Measurements from ENCODE around the gene PDE1A. TPM values are rescaled to one million over a fixed set of nuclear protein-coding genes. Genes with fewer than 3 reads are reported as not detected.
"Not testable (repeated sequence)": the region's sequence is repeated elsewhere in the genome, so short reads cannot be mapped to it uniquely, and the experiment has no call there.

PDE1A gene
- total RNA-seq, 1 donor from 2014 or later = not detected

DNA sequence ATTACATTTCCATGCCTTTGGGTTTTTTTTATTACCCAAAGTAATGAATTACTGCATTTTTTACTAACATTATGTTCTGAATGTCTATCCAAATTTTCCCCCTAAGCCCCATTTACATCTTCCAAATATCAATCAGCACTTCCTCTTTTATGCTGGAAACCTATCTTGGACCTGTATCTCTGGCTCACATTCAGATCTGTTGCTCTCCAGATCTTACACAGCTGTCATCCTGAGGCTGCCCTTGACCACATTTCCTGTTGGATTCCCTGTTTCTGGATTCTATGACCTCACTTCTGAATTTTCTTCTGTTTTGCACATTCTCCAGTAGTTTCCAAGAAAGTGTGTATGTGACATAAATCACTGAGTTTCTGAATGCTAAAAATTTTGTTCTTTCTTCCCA lies 146.7 kb downstream of the PDE1A start:
- H3K4me1 Mint-ChIP-seq (ENCODE audit: low read depth) = no peaks in the 10 kb centered on the region
- H3K27ac Mint-ChIP-seq = no peak overlapping the region
- no peaks in the 10 kb centered on the region for H3K36me3 Mint-ChIP-seq (ENCODE audit: low read depth)
- intact Hi-C loops (cut with micrococcal nuclease) = no loop called here
- H3K4me3 Mint-ChIP-seq = no peak overlapping the region
- H3K9me3 Mint-ChIP-seq = peaks cover 18% of the 10 kb centered on the region
- no peak for DNase-seq (ENCODE audit: low spot score)
- no peaks in the 10 kb centered on the region for H3K27me3 Mint-ChIP-seq (ENCODE audit: insufficient read depth)

DNA sequence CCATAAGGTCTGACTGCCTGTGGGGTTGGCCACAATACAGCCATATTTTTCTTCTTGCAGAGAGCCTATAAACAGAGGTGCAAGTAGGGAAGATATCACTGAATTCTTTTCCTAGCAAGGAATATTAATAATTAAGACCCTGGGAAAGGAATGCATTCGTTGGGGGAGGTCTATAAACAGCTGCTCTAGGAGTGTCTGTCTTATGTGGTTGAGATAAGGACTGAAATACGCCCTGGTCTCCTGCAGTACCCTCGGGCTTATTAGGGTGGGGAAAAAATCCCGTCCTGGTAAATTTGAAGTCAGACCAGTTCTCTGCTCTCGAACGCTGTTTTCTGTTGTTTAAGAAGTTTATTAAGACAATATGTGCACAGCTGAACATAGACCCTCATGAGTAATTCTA lies 150.2 kb downstream of the PDE1A start:
- DNase-seq (ENCODE audit: low spot score); intact Hi-C loops (cut with micrococcal nuclease); H3K36me3 Mint-ChIP-seq (ENCODE audit: low read depth); H3K4me3 Mint-ChIP-seq; H3K27me3 Mint-ChIP-seq (ENCODE audit: insufficient read depth); H3K4me1 Mint-ChIP-seq (ENCODE audit: low read depth); H3K27ac Mint-ChIP-seq: not testable (repeated sequence)
- H3K9me3 Mint-ChIP-seq = peaks cover 24% of the 10 kb centered on the region

DNA sequence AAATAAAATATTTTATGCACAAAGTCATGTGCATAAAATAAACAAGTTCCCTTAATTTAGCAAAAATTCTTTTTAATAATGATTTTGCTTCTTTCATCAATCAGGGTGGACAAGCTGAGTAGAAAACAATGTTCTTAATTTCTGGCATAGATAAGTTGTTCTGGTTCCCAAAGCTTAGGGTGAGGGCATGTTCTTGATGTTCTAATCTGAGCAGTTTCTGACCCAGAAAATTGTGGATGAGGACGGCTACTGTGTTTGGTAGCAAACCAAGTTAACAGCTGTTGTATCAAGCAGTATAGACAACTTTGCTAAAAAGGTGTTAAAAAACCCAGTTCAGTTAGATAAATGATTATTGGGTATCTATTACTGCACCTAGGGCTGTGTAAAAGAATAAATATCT lies 158.9 kb downstream of the PDE1A start:
- intact Hi-C loops (cut with micrococcal nuclease) = no loop called here
- Mint-ChIP-seq H3K4me1 (ENCODE audit: low read depth) (no peaks in the 10 kb centered on the region), H3K27ac (no peak overlapping the region), H3K36me3 (ENCODE audit: low read depth) (no peaks in the 10 kb centered on the region), H3K4me3 (no peak overlapping the region), H3K27me3 (ENCODE audit: insufficient read depth) (no peaks in the 10 kb centered on the region), H3K9me3 (no peaks in the 10 kb centered on the region)
- no peak for DNase-seq (ENCODE audit: low spot score)

DNA sequence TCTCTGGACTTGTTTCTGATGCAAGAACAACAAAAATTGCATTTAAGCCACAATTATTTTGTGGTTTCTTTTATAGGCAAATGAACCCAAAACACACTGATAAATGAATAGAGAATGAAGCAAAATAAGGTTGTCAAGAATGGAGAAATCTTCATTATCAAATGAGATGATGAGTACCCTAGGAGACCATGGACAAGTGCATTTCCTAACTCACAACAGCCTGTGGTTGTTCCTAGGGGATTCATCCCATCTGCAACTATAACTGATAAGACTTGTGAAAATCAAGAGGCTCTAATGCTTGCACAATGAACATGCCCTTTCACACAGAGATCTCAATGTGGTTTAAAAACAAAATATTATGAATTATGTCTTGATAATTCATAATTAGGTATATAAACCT lies 159.9 kb downstream of the PDE1A start:
- Mint-ChIP-seq H3K9me3 (no peaks in the 10 kb centered on the region), H3K27ac (no peak overlapping the region), H3K36me3 (ENCODE audit: low read depth) (no peaks in the 10 kb centered on the region), H3K4me3 (no peak overlapping the region), H3K4me1 (ENCODE audit: low read depth) (no peaks in the 10 kb centered on the region), H3K27me3 (ENCODE audit: insufficient read depth) (no peaks in the 10 kb centered on the region)
- intact Hi-C loops (cut with micrococcal nuclease) = no loop called here
- DNase-seq (ENCODE audit: low spot score) = no peak

DNA sequence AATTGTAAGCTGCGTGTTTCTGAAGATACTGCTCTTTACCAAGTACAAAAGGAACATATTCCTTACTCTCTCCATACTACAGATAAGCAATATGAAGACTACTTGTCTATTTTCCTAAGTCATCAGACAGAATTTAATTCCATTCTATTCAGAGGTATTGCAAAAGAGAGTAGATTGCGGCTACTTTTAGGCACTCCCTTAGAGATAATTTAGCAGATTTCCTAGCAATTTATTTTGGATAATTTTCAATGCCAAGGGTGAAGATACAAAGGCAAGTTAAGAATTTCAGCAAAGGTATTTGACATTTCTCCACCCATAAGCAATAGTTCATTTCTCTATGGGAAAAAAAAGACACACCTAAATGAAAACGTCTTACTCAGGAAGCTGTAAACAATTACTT lies 161.1 kb downstream of the PDE1A start:
- Mint-ChIP-seq H3K4me3 (no peak overlapping the region), H3K27me3 (ENCODE audit: insufficient read depth) (no peaks in the 10 kb centered on the region), H3K27ac (no peak overlapping the region), H3K36me3 (ENCODE audit: low read depth) (no peaks in the 10 kb centered on the region), H3K9me3 (no peaks in the 10 kb centered on the region), H3K4me1 (ENCODE audit: low read depth) (no peaks in the 10 kb centered on the region)
- intact Hi-C loops (cut with micrococcal nuclease) = no loop called here
- no peak for DNase-seq (ENCODE audit: low spot score)

DNA sequence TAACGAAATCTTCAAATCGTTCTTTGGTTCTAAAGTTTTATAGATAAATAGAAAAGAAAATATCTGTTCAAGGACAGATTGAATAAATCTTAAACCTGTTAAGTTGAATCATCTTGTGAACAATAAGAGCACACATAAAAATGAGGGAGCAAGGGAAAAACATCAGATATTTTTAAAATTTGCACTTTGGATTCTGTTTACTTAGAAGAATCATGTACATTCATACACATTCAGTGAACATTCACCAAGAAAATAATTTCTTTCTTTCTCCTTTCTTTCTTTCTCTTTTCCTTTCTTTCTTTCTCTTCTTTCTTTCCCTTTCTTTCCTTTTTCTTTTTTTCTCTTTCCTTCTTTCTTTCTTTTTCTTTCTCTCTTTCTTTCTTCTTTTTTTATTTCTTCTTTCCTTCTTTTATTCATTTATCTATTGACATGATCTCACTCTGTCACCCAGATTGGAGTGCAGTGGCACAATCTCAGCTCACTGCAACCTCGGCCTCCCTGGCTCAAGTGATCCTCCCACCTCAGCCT lies 164.9 kb downstream of the PDE1A start:
- no peak overlapping the region for H3K27ac Mint-ChIP-seq

DNA sequence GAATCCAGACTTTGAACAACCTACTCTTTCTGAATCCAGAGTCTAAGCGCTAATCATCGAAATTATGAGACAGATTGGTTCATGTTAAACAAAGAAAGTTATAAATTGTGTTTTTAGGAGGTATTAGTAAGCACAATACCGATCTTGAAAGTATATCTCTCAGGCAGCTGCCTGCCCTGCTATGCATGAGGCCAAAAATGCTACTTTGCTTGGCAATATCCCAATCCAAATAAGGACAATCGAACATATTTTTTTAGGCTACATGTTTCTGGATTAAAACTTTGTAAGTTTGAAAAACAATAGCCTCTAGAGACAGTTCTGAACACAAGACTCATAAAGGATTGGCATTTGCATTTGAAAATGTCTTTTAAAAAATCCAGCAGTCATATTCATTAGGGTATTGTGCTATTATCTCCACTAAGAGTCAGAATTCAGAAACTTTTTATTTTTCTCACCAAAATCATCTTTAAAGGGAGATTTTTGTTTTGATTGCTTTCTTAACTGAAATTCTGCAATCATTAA lies 167.1 kb downstream of the PDE1A start:
- no peak for DNase-seq (ENCODE audit: low spot score)
- Mint-ChIP-seq H3K36me3 (ENCODE audit: low read depth) (no peaks in the 10 kb centered on the region), H3K4me1 (ENCODE audit: low read depth) (no peaks in the 10 kb centered on the region), H3K9me3 (no peaks in the 10 kb centered on the region), H3K27me3 (ENCODE audit: insufficient read depth) (no peaks in the 10 kb centered on the region), H3K4me3 (no peak overlapping the region), H3K27ac (no peak overlapping the region)
- intact Hi-C loops (cut with micrococcal nuclease) = no loop called here

More for the DNA sequence above, 164.9 kb downstream of the PDE1A start:
- no peaks in the 10 kb centered on the region for H3K4me1 Mint-ChIP-seq (ENCODE audit: low read depth)
- no peak overlapping the region for H3K4me3 Mint-ChIP-seq
- no peaks in the 10 kb centered on the region for H3K27me3 Mint-ChIP-seq (ENCODE audit: insufficient read depth)
- intact Hi-C loops (cut with micrococcal nuclease) = no loop called here
- no peak for DNase-seq (ENCODE audit: low spot score)
- no peaks in the 10 kb centered on the region for H3K9me3 Mint-ChIP-seq
- no peaks in the 10 kb centered on the region for H3K36me3 Mint-ChIP-seq (ENCODE audit: low read depth)

DNA sequence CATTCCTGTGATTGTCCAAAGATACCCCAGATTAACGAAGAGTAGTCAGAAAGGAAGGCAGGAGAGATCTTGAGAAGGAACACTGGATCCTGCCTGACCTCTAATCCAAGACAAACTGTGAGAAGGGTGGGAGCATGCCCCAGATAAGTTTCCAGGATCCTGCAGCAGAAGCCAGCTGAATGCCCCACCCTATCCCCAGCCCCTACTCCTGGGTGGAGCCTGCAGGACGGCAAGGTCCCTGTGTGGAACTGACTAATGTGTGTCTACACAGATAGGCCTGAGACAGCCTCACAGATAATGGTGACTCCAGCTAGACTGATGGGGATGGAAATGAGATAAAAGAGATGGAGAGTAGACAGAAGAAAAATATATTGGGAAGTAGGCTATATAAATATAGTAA lies 174.3 kb downstream of the PDE1A start:
- no peaks in the 10 kb centered on the region for H3K27me3 Mint-ChIP-seq (ENCODE audit: insufficient read depth)
- H3K9me3 Mint-ChIP-seq = no peaks in the 10 kb centered on the region
- H3K36me3 Mint-ChIP-seq (ENCODE audit: low read depth) = no peaks in the 10 kb centered on the region
- no peak overlapping the region for H3K4me3 Mint-ChIP-seq
- no peak overlapping the region for H3K27ac Mint-ChIP-seq
- no peak for DNase-seq (ENCODE audit: low spot score)
- intact Hi-C loops (cut with micrococcal nuclease) = no loop called here
- no peaks in the 10 kb centered on the region for H3K4me1 Mint-ChIP-seq (ENCODE audit: low read depth)

DNA sequence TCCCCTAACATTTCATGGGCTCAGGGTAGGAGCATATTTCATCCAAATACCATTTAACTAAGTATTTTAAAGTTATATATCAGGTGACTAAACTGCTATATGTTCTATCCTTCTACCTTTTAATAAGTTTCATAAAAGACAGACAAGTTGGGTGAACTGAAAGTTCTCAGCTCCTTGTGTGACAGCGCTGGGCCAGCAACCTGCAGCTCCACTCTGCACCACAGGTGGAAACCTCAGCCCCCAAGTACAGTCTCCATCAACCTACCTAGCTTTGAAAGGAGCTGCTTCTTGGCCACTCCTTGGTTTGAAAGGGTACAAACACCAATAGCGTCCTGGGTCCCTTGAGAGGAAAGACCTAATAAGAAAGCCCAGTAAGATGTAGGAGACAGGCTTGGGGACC lies 177.9 kb downstream of the PDE1A start:
- Mint-ChIP-seq H3K4me1 (ENCODE audit: low read depth) (no peaks in the 10 kb centered on the region), H3K27me3 (ENCODE audit: insufficient read depth) (no peaks in the 10 kb centered on the region), H3K36me3 (ENCODE audit: low read depth) (no peaks in the 10 kb centered on the region), H3K4me3 (no peak overlapping the region), H3K9me3 (no peaks in the 10 kb centered on the region), H3K27ac (no peak overlapping the region)
- no peak for DNase-seq (ENCODE audit: low spot score)
- intact Hi-C loops (cut with micrococcal nuclease) = no loop called here

DNA sequence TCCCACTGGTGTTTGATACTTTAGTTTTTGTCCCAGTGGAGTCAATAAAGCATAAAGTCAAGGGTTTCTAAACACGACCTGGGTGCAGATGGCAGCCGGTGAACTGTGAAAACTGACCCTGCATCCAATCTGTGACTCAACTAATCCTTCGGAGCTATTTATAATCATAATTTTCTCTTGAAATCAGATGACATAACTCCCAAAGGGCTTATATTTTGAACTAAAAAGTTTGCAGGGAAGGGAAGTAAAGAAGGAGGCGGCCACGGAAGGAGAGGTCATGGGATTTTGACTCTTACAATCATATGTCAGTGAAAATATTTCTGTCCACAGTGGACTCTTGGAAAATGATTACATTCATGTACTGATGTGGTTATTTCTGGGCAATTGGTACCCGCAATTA lies 178.5 kb downstream of the PDE1A start:
- H3K4me1 Mint-ChIP-seq (ENCODE audit: low read depth) = no peaks in the 10 kb centered on the region
- intact Hi-C loops (cut with micrococcal nuclease) = no loop called here
- no peak overlapping the region for H3K4me3 Mint-ChIP-seq
- H3K27me3 Mint-ChIP-seq (ENCODE audit: insufficient read depth) = no peaks in the 10 kb centered on the region
- no peaks in the 10 kb centered on the region for H3K9me3 Mint-ChIP-seq
- H3K27ac Mint-ChIP-seq = no peak overlapping the region
- no peak for DNase-seq (ENCODE audit: low spot score)
- H3K36me3 Mint-ChIP-seq (ENCODE audit: low read depth) = no peaks in the 10 kb centered on the region

DNA sequence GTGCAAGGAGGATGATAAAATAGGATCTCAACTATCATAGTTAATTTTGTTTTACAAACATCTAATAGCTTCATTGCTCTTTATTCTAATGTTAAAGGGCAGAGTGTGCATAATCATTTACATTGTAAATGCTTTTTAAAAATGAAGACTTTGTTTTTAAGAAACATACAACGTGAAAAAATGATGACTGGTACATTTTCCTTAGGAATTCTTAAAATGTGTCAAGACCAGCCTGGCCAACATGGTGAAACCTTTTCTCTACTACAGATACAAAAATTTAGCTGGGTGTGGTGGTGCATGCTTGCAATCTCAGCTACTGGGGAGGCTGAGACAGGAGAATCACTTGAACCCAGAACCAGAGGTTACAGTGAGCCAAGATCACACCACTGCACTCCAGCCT lies 179.0 kb downstream of the PDE1A start:
- no peak for DNase-seq (ENCODE audit: low spot score)
- H3K36me3 Mint-ChIP-seq (ENCODE audit: low read depth) = no peaks in the 10 kb centered on the region
- H3K4me1 Mint-ChIP-seq (ENCODE audit: low read depth) = no peaks in the 10 kb centered on the region
- no peak overlapping the region for H3K27ac Mint-ChIP-seq
- no peaks in the 10 kb centered on the region for H3K27me3 Mint-ChIP-seq (ENCODE audit: insufficient read depth)
- intact Hi-C loops (cut with micrococcal nuclease) = no loop called here
- no peak overlapping the region for H3K4me3 Mint-ChIP-seq
- no peaks in the 10 kb centered on the region for H3K9me3 Mint-ChIP-seq

DNA sequence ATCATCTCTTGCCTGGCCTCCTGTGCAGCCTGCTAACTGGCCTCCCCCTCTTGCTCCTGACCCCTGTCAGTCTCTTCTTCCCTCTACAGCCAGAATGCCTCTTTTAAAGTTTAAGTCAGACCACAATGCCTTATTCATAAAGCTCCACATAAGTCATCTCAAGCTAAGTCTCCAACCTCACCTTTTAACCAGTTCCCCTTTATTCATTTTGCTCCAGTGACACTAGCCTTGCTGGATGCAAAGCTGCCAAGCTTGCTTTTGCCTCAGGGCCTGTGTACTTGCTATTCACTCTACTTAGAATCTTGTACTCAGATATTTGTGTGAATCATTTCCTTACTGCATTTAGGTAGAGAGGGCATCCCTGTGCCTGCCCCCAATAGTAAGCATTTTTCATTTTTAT lies 180.9 kb downstream of the PDE1A start:
- no peaks in the 10 kb centered on the region for H3K9me3 Mint-ChIP-seq
- no peak overlapping the region for H3K4me3 Mint-ChIP-seq
- no peak overlapping the region for H3K27ac Mint-ChIP-seq
- DNase-seq (ENCODE audit: low spot score) = no peak
- no peaks in the 10 kb centered on the region for H3K36me3 Mint-ChIP-seq (ENCODE audit: low read depth)
- H3K4me1 Mint-ChIP-seq (ENCODE audit: low read depth) = no peaks in the 10 kb centered on the region
- H3K27me3 Mint-ChIP-seq (ENCODE audit: insufficient read depth) = no peaks in the 10 kb centered on the region
- intact Hi-C loops (cut with micrococcal nuclease) = no loop called here

DNA sequence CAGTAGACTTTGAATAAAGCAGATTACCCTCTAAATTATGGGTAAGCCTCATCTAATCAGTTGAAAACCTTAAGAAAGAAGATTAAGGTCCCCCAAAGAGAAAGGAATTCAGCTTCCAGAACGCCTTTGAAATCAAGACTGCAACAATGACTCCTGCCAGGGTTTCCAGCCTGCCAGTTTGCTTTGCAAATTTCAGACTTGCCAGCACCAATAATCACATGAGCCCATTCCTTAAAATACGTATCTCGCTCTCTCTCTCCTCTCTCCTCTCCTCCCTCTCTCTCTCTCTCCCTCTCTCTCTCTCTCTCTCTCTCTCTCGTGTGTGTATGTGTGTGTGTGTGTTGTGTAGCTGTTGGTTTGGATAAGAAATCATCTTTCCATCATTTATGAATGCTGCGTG lies 184.2 kb downstream of the PDE1A start:
- H3K36me3 Mint-ChIP-seq (ENCODE audit: low read depth) = no peaks in the 10 kb centered on the region
- H3K9me3 Mint-ChIP-seq = no peaks in the 10 kb centered on the region
- no peak overlapping the region for H3K4me3 Mint-ChIP-seq
- intact Hi-C loops (cut with micrococcal nuclease) = loop anchor here (5.0 kb wide), 1 partner anchor 740 kb away; no protein-coding TSS in a partner anchor
- H3K27ac Mint-ChIP-seq = no peak overlapping the region
- no peaks in the 10 kb centered on the region for H3K27me3 Mint-ChIP-seq (ENCODE audit: insufficient read depth)
- no peak for DNase-seq (ENCODE audit: low spot score)
- no peaks in the 10 kb centered on the region for H3K4me1 Mint-ChIP-seq (ENCODE audit: low read depth)

DNA sequence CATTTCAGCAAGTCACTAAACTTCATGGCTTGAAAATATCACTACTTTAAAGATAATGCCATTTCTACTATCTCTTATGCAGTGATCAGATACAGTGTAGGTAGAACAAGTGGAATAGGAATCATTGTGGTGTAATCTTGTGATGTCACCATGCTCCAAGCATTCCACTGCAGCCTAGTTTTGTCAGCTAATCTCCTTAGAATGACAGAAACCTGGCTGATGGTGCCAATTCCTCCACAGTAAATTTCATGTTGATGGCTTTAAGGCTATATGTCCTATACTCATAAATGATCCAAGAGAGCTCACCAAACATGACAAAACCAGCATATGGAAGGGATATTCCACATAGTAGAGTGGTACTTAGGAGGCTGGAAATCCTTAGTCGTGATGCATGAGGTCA lies 184.9 kb downstream of the PDE1A start:
- H3K27me3 Mint-ChIP-seq (ENCODE audit: insufficient read depth) = no peaks in the 10 kb centered on the region
- no peak overlapping the region for H3K27ac Mint-ChIP-seq
- H3K36me3 Mint-ChIP-seq (ENCODE audit: low read depth) = no peaks in the 10 kb centered on the region
- no peaks in the 10 kb centered on the region for H3K9me3 Mint-ChIP-seq
- H3K4me3 Mint-ChIP-seq = no peak overlapping the region
- intact Hi-C loops (cut with micrococcal nuclease) = loop anchor here (5.0 kb wide), 1 partner anchor 740 kb away; no protein-coding TSS in a partner anchor
- no peaks in the 10 kb centered on the region for H3K4me1 Mint-ChIP-seq (ENCODE audit: low read depth)
- DNase-seq (ENCODE audit: low spot score) = no peak

Data from activated T-helper 1 cell treated with anti-CD3 and anti-CD28 coated beads, Interleukin-12 subunit alpha, Interleukin-12 subunit beta, Interleukin-2, Interleukin-4 antibody, amounts not matched to agents 30 ng/mL and 10 ng/mL and 1 ng/mL, durations not matched to agents 14 hours and 24 hours and 36 hours (primary cell).